ENCODE results near the gene MT2A. TPM values are rescaled to one million over a fixed set of nuclear protein-coding genes. Genes with fewer than 3 reads are reported as not detected.
A peak's percentile ranks its signal among the peaks of the same experiment; 100 is the strongest.

Gene MT2A
- total RNA-seq, 1 experiment from 2014 or later, result 1,404 TPM

GRCh38 chr16:56600398-56600999 is 7.9 kb upstream of the MT2A start:
- DNase-seq (ENCODE audit: low read depth), result peak; percentile 71

- no peak for DNase-seq (ENCODE audit: low read depth)
These were observed 7.1 kb upstream of the MT2A start for GRCh38 chr16:56601325-56601724.

GRCh38 chr16:56603589-56603988 is 4.8 kb upstream of the MT2A start:
- peak; percentile 41 for DNase-seq (ENCODE audit: low read depth)

- DNase-seq (ENCODE audit: low read depth), result no peak
These were observed 3.4 kb upstream of the MT2A start for GRCh38 chr16:56604966-56605365.

- no peak for DNase-seq (ENCODE audit: low read depth)
These were observed 2.9 kb upstream of the MT2A start for GRCh38 chr16:56605475-56605874.

GRCh38 chr16:56606071-56606475 is 2.3 kb upstream of the MT2A start:
- peak; percentile 86 for DNase-seq (ENCODE audit: low read depth)

- peak; percentile 95 for DNase-seq (ENCODE audit: low read depth)
These were observed 1.8 kb upstream of the MT2A start for GRCh38 chr16:56606476-56607108.

- DNase-seq (ENCODE audit: low read depth), result peak; percentile 99
These were observed 1.2 kb upstream of the MT2A start for GRCh38 chr16:56607109-56607618.

GRCh38 chr16:56607675-56608042 is 725 bp upstream of the MT2A start:
- DNase-seq (ENCODE audit: low read depth), result no peak

- DNase-seq (ENCODE audit: low read depth), result peak; percentile 46
These were observed 585 bp downstream of the MT2A start for GRCh38 chr16:56608876-56609462.

GRCh38 chr16:56609463-56609921 is 1.1 kb downstream of the MT2A start:
- DNase-seq (ENCODE audit: low read depth), result peak; percentile 90

GRCh38 chr16:56610017-56610608 is 1.7 kb downstream of the MT2A start:
- DNase-seq (ENCODE audit: low read depth), result peak; percentile 94

- DNase-seq (ENCODE audit: low read depth), result no peak
These were observed 2.3 kb downstream of the MT2A start for GRCh38 chr16:56610609-56611111.

- peak; percentile 84 for DNase-seq (ENCODE audit: low read depth)
These were observed 3.0 kb downstream of the MT2A start for GRCh38 chr16:56611281-56611833.

GRCh38 chr16:56613706-56614105 is 5.3 kb downstream of the MT2A start:
- no peak for DNase-seq (ENCODE audit: low read depth)

GRCh38 chr16:56614549-56614991 is 6.2 kb downstream of the MT2A start:
- peak; percentile 73 for DNase-seq (ENCODE audit: low read depth)

GRCh38 chr16:56615353-56615752 is 7.0 kb downstream of the MT2A start:
- peak; percentile 65 for DNase-seq (ENCODE audit: low read depth)

- DNase-seq (ENCODE audit: low read depth), result no peak
These were observed 8.3 kb downstream of the MT2A start for GRCh38 chr16:56616608-56617211.

- DNase-seq (ENCODE audit: low read depth), result peak; percentile 80
These were observed 9.1 kb downstream of the MT2A start for GRCh38 chr16:56617212-56618085.

GRCh38 chr16:56618138-56618537 is 9.8 kb downstream of the MT2A start:
- no peak for DNase-seq (ENCODE audit: low read depth)
